AG04450 (cell line): ENCODE measurements around the gene LEO1. TPM values are rescaled to one million over a fixed set of nuclear protein-coding genes. Genes with fewer than 3 reads are reported as not detected.
A peak's percentile ranks its signal among the peaks of the same experiment; 100 is the strongest.

Experiments used
- CTCF ChIA-PET: fragments of 300-600, 350-600 bp; formaldehyde crosslinking; extraction: SDS; loops from one replicate; lab custom pipeline; 2022; ENCODE audit warnings: antibody characterized with exemption, inconsistent platforms; lab: Charles Lee
- POLR2A ChIA-PET: fragments of 350-600 bp; formaldehyde crosslinking; extraction: SDS; loops from one replicate; lab custom pipeline; 2021; ENCODE audit warnings: antibody characterized with exemption, inconsistent platforms; lab: Yijun Ruan, JAX
- DNase-seq: peaks from one replicate; pipeline ENCODE4 v3.0.0-alpha.2; 2011; ENCODE audit warnings: low read depth, low spot score
- H3K27ac ChIP-seq: one replicate; pipeline ENCODE4 v1.5.1; 2012; ENCODE audit warnings: low read depth, low read length, control low read depth
- H3K27me3 ChIP-seq: one replicate; pipeline ENCODE4 v1.6.0; 2012; ENCODE audit warnings: low read length; ENCODE audit not compliant: control insufficient read depth, insufficient read depth
- H3K4me3 ChIP-seq: 2 replicates; pipeline ENCODE4 v1.5.1; 2011; ENCODE audit warnings: mild to moderate bottlenecking, low read depth, low read length, control low read depth
- H3K9me3 ChIP-seq: 2 replicates; pipeline ENCODE4 v1.5.1; 2012; ENCODE audit warnings: low read length; ENCODE audit not compliant: control insufficient read depth, insufficient read depth
- CTCF ChIP-seq: IDR thresholded peaks from 2 replicates; pipeline ENCODE4 v1.5.1; 2011; ENCODE audit warnings: low read depth, low read length, control low read depth, inconsistent platforms
- polyA plus RNA-seq: library from polyadenylated mRNA; depleted of rRNA; stranded (reverse); fragments of >200 nt; gene quantifications from 2 replicates; pipeline ENCODE4 v1.2.3, GENCODE V29; 2011

The LEO1 gene
- polyA plus RNA-seq, 1 experiment, result 8.0 TPM

- Histone ChIP-seq H3K4me3 (peak within 1 kb of the TSS; percentile 91), H3K9me3 (no peaks in the 10 kb centered on the region; the same call in 1 of the 2 replicates), H3K27ac (peak within 1 kb of the TSS; percentile 99), H3K27me3 (no peaks in the 10 kb centered on the region)
- peak; percentile 88 for DNase-seq
- ChIA-PET POLR2A (no interaction called here), CTCF (no interaction called here)
- no peak for TF ChIP-seq CTCF
Observed at GRCh38 chr15:52018693-52019393, 47.3 kb upstream of the LEO1 start, which contains the start of gene MAPK6. Gene MAPK6, plus strand, starts transcription at chr15:52019219. Its CDS starts 27,242 bp downstream, at chr15:52046461.

GRCh38 chr15:52018244-52018643 is 46.7 kb upstream of the LEO1 start:
- DNase-seq, result peak; percentile 60
- peak overlapping the region; percentile 62 for H3K4me3 ChIP-seq
- ChIA-PET CTCF (no interaction called here), POLR2A (interaction anchor here (0.7 kb wide), 1 partner anchor 65 kb away, joined by 3 read pairs; no protein-coding TSS in a partner anchor)
- peak overlapping the region; percentile 99 for H3K27ac ChIP-seq
- no peaks in the 10 kb centered on the region; the same call in 1 of the 2 replicates for H3K9me3 ChIP-seq
- TF ChIP-seq CTCF, result no peak
- H3K27me3 ChIP-seq, result no peaks in the 10 kb centered on the region

GRCh38 chr15:52016316-52016715 is 44.7 kb upstream of the LEO1 start:
- CTCF ChIA-PET, result no interaction called here
- H3K27ac ChIP-seq, result no peak overlapping the region
- no peak for DNase-seq
- no peak for TF ChIP-seq CTCF
- H3K9me3 ChIP-seq, result no peaks in the 10 kb centered on the region; the same call in 1 of the 2 replicates
- no peak overlapping the region for H3K4me3 ChIP-seq
- no peaks in the 10 kb centered on the region for H3K27me3 ChIP-seq
- POLR2A ChIA-PET, result no interaction called here

- no peak overlapping the region for H3K4me3 ChIP-seq
- no peak overlapping the region for H3K27ac ChIP-seq
- ChIA-PET POLR2A (no interaction called here), CTCF (no interaction called here)
- TF ChIP-seq CTCF, result no peak
- no peak for DNase-seq
- no peaks in the 10 kb centered on the region for H3K27me3 ChIP-seq
- no peaks in the 10 kb centered on the region; the same call in 1 of the 2 replicates for H3K9me3 ChIP-seq
Observed at GRCh38 chr15:52014616-52015015, 43.0 kb upstream of the LEO1 start.

GRCh38 chr15:52013151-52013791 is 41.7 kb upstream of the LEO1 start:
- CTCF ChIA-PET, result interaction anchor here (0.5 kb wide), 1 partner anchor 65 kb away, joined by 3 read pairs; no protein-coding TSS in a partner anchor
- DNase-seq, result no peak
- POLR2A ChIA-PET, result no interaction called here
- no peak for TF ChIP-seq CTCF
- Histone ChIP-seq H3K27ac (no peak overlapping the region), H3K4me3 (no peak overlapping the region), H3K27me3 (no peaks in the 10 kb centered on the region), H3K9me3 (no peaks in the 10 kb centered on the region; the same call in 1 of the 2 replicates)
